Thoracic aorta (tissue), 2 donors: Measurements from ENCODE around the gene TICRR. TPM values are rescaled to one million over a fixed set of nuclear protein-coding genes. Genes with fewer than 3 reads are reported as not detected.
A peak's percentile ranks its signal among the peaks of the same experiment; 100 is the strongest.

Source experiments
- ATAC-seq: fragments of 150-250 bp; one replicate; pipeline ENCODE4 v1.8.0; 2017; ENCODE audit warnings: low read depth; ENCODE audit not compliant: insufficient number of reproducible peaks, low FRiP score
- DNase-seq: peaks from one replicate; pipeline ENCODE4 v3.0.0-alpha.2; 2020; ENCODE audit warnings: low spot score
- H3K27ac ChIP-seq, 2 donors: fragments of 200-600 bp; sonication (generic); 1 replicate in 1 of 2; 2 replicates in 1 of 2; pipeline ENCODE4 v1.5.1; 2016; ENCODE audit warnings: mild to moderate bottlenecking in 2 of 2, moderate library complexity in 2 of 2
- H3K27me3 ChIP-seq: fragments of 200-600 bp; sonication (generic); replicated peaks from 2 replicates; pipeline ENCODE4 v1.6.0; 2016; ENCODE audit warnings: mild to moderate bottlenecking; ENCODE audit not compliant: insufficient read depth
- H3K36me3 ChIP-seq: fragments of 200-600 bp; sonication (generic); one replicate; pipeline ENCODE4 v1.5.1; 2016
- H3K4me1 ChIP-seq, 2 donors: fragments of 200-600 bp; sonication (generic); 1 replicate in 1 of 2; 2 replicates in 1 of 2; pipeline versions ENCODE4 v1.5.1 to v1.6.0; 2016; ENCODE audit warnings: low read depth in 2 of 2, mild to moderate bottlenecking in 1 of 2; ENCODE audit not compliant: control insufficient read depth in 1 of 2
- H3K4me3 ChIP-seq: fragments of 200-600 bp; sonication (generic); 2 replicates; pipeline ENCODE4 v1.5.1; 2016; ENCODE audit warnings: mild to moderate bottlenecking
- H3K9me3 ChIP-seq: fragments of 200-600 bp; sonication (generic); 2 replicates; pipeline ENCODE4 v1.5.1; 2016
- CTCF ChIP-seq: fragments of 200-600 bp; sonication (generic); IDR thresholded peaks from one replicate; pipeline ENCODE4 v1.5.1; 2019; ENCODE audit warnings: antibody characterized with exemption
- total RNA-seq, 2 donors: library from RNA; depleted of rRNA; stranded (reverse); fragments of >200 nt; gene quantifications; one replicate each; pipeline versions ENCODE4 v1.1.0 to v1.2.3, GENCODE V29; 2016

TICRR gene
- total RNA-seq, 2 donors from 2014 or later = not detected

GRCh38 chr15:89654301-89654761, 79.1 kb downstream of the TICRR start:
- no peaks in the 10 kb centered on the region for H3K27me3 ChIP-seq
- ATAC-seq = no peak

GRCh38 chr15:89654847-89655805, 79.9 kb downstream of the TICRR start, which contains the start of gene KIF7:
KIF7 (minus strand) TSS chr15:89655467; CDS start chr15:89652930, 2,537 bp downstream.
- DNase-seq (no peak), ATAC-seq (no peak)
- H3K4me1 ChIP-seq = peaks cover 5 to 17% of the 10 kb centered on the region in 2 donors
- no peak for TF ChIP-seq CTCF
- no peaks in the 10 kb centered on the region for H3K36me3 ChIP-seq
- no peaks in the 10 kb centered on the region for H3K9me3 ChIP-seq
- H3K27me3 ChIP-seq = no peaks in the 10 kb centered on the region
- peak within 1 kb of the TSS; percentile 69 for H3K27ac ChIP-seq
- H3K4me3 ChIP-seq = peak within 1 kb of the TSS; percentile 80

More at GRCh38 chr15:89654301-89654761, 79.1 kb downstream of the TICRR start:
- no peak for DNase-seq
- no peak for TF ChIP-seq CTCF
- H3K4me3 ChIP-seq = peak overlapping the region; percentile 80
- H3K9me3 ChIP-seq = no peaks in the 10 kb centered on the region
- peak overlapping the region; percentile 69 for H3K27ac ChIP-seq
- no peaks in the 10 kb centered on the region for H3K36me3 ChIP-seq
- peaks cover 5 to 17% of the 10 kb centered on the region in 2 donors for H3K4me1 ChIP-seq

- Histone ChIP-seq H3K4me1 (peaks cover 5 to 17% of the 10 kb centered on the region in 2 donors), H3K27me3 (no peaks in the 10 kb centered on the region), H3K27ac (peak overlapping the region in 1 of 2 donors; percentile 69), H3K4me3 (no peak overlapping the region), H3K36me3 (no peaks in the 10 kb centered on the region), H3K9me3 (no peaks in the 10 kb centered on the region)
- no peak for TF ChIP-seq CTCF
- ATAC-seq (no peak), DNase-seq (no peak)
Measured at GRCh38 chr15:89656116-89656815, 81.0 kb downstream of the TICRR start.

- DNase-seq (no peak), ATAC-seq (no peak)
- Histone ChIP-seq H3K4me3 (no peak overlapping the region), H3K27me3 (no peaks in the 10 kb centered on the region), H3K9me3 (no peaks in the 10 kb centered on the region), H3K27ac (no peak overlapping the region), H3K4me1 (peaks cover 12 to 27% of the 10 kb centered on the region in 2 donors), H3K36me3 (no peaks in the 10 kb centered on the region)
- no peak for TF ChIP-seq CTCF
Measured at GRCh38 chr15:89657686-89658200, 82.5 kb downstream of the TICRR start.

- Histone ChIP-seq H3K36me3 (no peaks in the 10 kb centered on the region), H3K9me3 (no peaks in the 10 kb centered on the region), H3K27ac (no peak overlapping the region), H3K27me3 (no peaks in the 10 kb centered on the region), H3K4me1 (peaks cover 18 to 25% of the 10 kb centered on the region in 2 donors), H3K4me3 (no peak overlapping the region)
- TF ChIP-seq CTCF = no peak
- ATAC-seq (no peak), DNase-seq (no peak)
Measured at GRCh38 chr15:89659295-89659694, 84.0 kb downstream of the TICRR start.
